ENCODE data around the gene RAB28. TPM values are rescaled to one million over a fixed set of nuclear protein-coding genes. Genes with fewer than 3 reads are reported as not detected.

Gene RAB28
- total and polyA plus RNA-seq, 2 experiments from 2014 or later: 15.3 to 23.9 TPM

GRCh38 chr4:13452927-13453579, 31.1 kb downstream of the RAB28 start:
- H3K36me3 Mint-ChIP-seq (ENCODE audit: low read depth): peaks cover 10% of the 10 kb centered on the region; the same call in 2 of the 3 replicates
- no peak overlapping the region for H3K27ac ChIP-seq (ENCODE audit: low read depth)

More at GRCh38 chr4:13452927-13453579, 31.1 kb downstream of the RAB28 start:
- H3K9me3 Mint-ChIP-seq: no peaks in the 10 kb centered on the region
- H3K27ac Mint-ChIP-seq: no peak overlapping the region
- Histone ChIP-seq H3K4me2 (no peak overlapping the region), H3F3A (replicated peaks; ENCODE audit: low read depth) (no peaks in the 10 kb centered on the region), H3K36me3 (ENCODE audit: insufficient read depth) (no peaks in the 10 kb centered on the region; the same call in 1 of the 2 replicates), H2AFZ (no peak overlapping the region), H4K20me1 (replicated peaks; ENCODE audit: insufficient read depth) (no peaks in the 10 kb centered on the region), H3K4me3 (no peak overlapping the region), H3K4me1 (ENCODE audit: insufficient read depth) (peaks cover 10% of the 10 kb centered on the region), H3K79me2 (replicated peaks; ENCODE audit: insufficient read depth) (no peaks in the 10 kb centered on the region), H3K27me3 (ENCODE audit: insufficient read depth) (no peaks in the 10 kb centered on the region), H3K9me2 (ENCODE audit: insufficient read depth) (no peaks in the 10 kb centered on the region)
- H3K4me3 Mint-ChIP-seq: no peak overlapping the region
- H3K27me3 Mint-ChIP-seq (ENCODE audit: insufficient read depth, low read depth, poor library complexity): no peaks in the 10 kb centered on the region
- ATAC-seq (no peak), DNase-seq (ENCODE audit: low spot score) (no peak)
- peaks cover 13% of the 10 kb centered on the region for H3K4me1 Mint-ChIP-seq
- no peak for TF ChIP-seq POLR2AphosphoS5 (IDR thresholded peaks at IDR 0.05; ENCODE audit: low read depth)
- no peak for TF ChIP-seq ZNF331 (CRISPR knock-in tag; IDR thresholded peaks at IDR 0.05; ENCODE audit: low read depth)
- no peak for TF ChIP-seq CREB1 (CRISPR knock-in tag; IDR thresholded peaks at IDR 0.05; ENCODE audit: low read depth)
- no peak for TF ChIP-seq EZH2 (IDR thresholded peaks at IDR 0.05; ENCODE audit: low read depth, unreplicated experiment)
- TF ChIP-seq ETS1 (IDR thresholded peaks at IDR 0.05): no peak
- no peak for TF ChIP-seq ZNF462 (CRISPR knock-in tag; IDR thresholded peaks at IDR 0.05)
- TF ChIP-seq, protein P1, sequence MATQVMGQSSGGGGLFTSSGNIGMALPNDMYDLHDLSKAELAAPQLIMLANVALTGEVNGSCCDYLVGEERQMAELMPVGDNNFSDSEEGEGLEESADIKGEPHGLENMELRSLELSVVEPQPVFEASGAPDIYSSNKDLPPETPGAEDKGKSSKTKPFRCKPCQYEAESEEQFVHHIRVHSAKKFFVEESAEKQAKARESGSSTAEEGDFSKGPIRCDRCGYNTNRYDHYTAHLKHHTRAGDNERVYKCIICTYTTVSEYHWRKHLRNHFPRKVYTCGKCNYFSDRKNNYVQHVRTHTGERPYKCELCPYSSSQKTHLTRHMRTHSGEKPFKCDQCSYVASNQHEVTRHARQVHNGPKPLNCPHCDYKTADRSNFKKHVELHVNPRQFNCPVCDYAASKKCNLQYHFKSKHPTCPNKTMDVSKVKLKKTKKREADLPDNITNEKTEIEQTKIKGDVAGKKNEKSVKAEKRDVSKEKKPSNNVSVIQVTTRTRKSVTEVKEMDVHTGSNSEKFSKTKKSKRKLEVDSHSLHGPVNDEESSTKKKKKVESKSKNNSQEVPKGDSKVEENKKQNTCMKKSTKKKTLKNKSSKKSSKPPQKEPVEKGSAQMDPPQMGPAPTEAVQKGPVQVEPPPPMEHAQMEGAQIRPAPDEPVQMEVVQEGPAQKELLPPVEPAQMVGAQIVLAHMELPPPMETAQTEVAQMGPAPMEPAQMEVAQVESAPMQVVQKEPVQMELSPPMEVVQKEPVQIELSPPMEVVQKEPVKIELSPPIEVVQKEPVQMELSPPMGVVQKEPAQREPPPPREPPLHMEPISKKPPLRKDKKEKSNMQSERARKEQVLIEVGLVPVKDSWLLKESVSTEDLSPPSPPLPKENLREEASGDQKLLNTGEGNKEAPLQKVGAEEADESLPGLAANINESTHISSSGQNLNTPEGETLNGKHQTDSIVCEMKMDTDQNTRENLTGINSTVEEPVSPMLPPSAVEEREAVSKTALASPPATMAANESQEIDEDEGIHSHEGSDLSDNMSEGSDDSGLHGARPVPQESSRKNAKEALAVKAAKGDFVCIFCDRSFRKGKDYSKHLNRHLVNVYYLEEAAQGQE (IDR thresholded peaks at IDR 0.05; ENCODE audit: unreplicated experiment): no peak
- TF ChIP-seq NANOG (IDR thresholded peaks at IDR 0.05; ENCODE audit: borderline replicate concordance): no peak
- TF ChIP-seq EZH2phosphoT487 (IDR thresholded peaks at IDR 0.05; ENCODE audit: unreplicated experiment): no peak
- no peak for TF ChIP-seq STAT1 (IDR thresholded peaks at IDR 0.05; ENCODE audit: unreplicated experiment)
- no peak for TF ChIP-seq ZNF114 (CRISPR knock-in tag; IDR thresholded peaks at IDR 0.05)
- TF ChIP-seq JUNB (IDR thresholded peaks at IDR 0.05; ENCODE audit: unreplicated experiment): no peak
